C4-2B (cell line): ENCODE data around the gene ZNF774.

Source experiments
- ZFX ChIP-seq: fragments of 450-650 bp; IDR thresholded peaks from 2 replicates; pipeline ENCODE4 v1.6.1; 2017
- TF ChIP-seq, protein P1 (sequence below): fragments of 450-650 bp; conservative IDR thresholded peaks from 2 replicates; pipeline ENCODE4 v1.5.1; 2017; ENCODE audit warnings: mild to moderate bottlenecking

- TF ChIP-seq, protein P1, sequence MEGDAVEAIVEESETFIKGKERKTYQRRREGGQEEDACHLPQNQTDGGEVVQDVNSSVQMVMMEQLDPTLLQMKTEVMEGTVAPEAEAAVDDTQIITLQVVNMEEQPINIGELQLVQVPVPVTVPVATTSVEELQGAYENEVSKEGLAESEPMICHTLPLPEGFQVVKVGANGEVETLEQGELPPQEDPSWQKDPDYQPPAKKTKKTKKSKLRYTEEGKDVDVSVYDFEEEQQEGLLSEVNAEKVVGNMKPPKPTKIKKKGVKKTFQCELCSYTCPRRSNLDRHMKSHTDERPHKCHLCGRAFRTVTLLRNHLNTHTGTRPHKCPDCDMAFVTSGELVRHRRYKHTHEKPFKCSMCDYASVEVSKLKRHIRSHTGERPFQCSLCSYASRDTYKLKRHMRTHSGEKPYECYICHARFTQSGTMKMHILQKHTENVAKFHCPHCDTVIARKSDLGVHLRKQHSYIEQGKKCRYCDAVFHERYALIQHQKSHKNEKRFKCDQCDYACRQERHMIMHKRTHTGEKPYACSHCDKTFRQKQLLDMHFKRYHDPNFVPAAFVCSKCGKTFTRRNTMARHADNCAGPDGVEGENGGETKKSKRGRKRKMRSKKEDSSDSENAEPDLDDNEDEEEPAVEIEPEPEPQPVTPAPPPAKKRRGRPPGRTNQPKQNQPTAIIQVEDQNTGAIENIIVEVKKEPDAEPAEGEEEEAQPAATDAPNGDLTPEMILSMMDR: no peak
- no peak for TF ChIP-seq ZFX
Measured at GRCh38 chr15:90338532-90338931, 13.6 kb upstream of the ZNF774 start.
